IMR-90 (cell line): ENCODE results near the gene MUCL3. TPM values are rescaled to one million over a fixed set of nuclear protein-coding genes. Genes with fewer than 3 reads are reported as not detected.

Source experiments
- ATAC-seq: fragments of 200-7000 bp; cut with Tn5 transposase; 2 replicates; pipeline ENCODE4 v1.9.1; 2020; ENCODE audit warnings: low read depth, mild to moderate bottlenecking, moderate library complexity
- BruUV-seq: library from RNA; stranded (reverse); fragments of 400-500 nt; replicated peaks from 2 replicates; lab custom pipeline; 2021; lab: Mats Ljungman, UMichigan
- CTCF ChIA-PET: fragments of 300-600 bp; formaldehyde crosslinking; extraction: SDS; loops from one replicate; lab custom pipeline; 2021; ENCODE audit warnings: antibody characterized with exemption; lab: Yijun Ruan, JAX
- POLR2A ChIA-PET: fragments of 300-600 bp; sonication (Branson Sonifier 250); formaldehyde crosslinking; loops from one replicate; lab custom pipeline; 2022; ENCODE audit warnings: antibody characterized with exemption; ENCODE audit not compliant: unreplicated experiment; lab: Charles Lee
- DNase-seq: peaks from one replicate; pipeline ENCODE4 v3.0.0; 2013
- H2AFZ ChIP-seq: replicated peaks from 2 replicates; pipeline ENCODE3; 2013; ENCODE audit warnings: low read length, mild to moderate bottlenecking; ENCODE audit not compliant: poor library complexity
- H2AK5ac ChIP-seq: 2 replicates; pipeline ENCODE4 v1.6.1; 2013; ENCODE audit warnings: low read depth, low read length, inconsistent platforms
- H2AK9ac ChIP-seq: replicated peaks from 2 replicates; pipeline ENCODE3; 2013; ENCODE audit warnings: mild to moderate bottlenecking, low read depth, low read length, moderate library complexity; ENCODE audit not compliant: poor library complexity
- H2BK120ac ChIP-seq: 2 replicates; pipeline ENCODE4 v1.6.1; 2013; ENCODE audit warnings: low read depth, low read length, inconsistent platforms
- H2BK15ac ChIP-seq: 3 replicates; pipeline ENCODE4 v1.6.1; 2013; ENCODE audit warnings: low read depth, low read length, inconsistent platforms
- H2BK20ac ChIP-seq: 2 replicates; pipeline ENCODE4 v1.6.1; 2013; ENCODE audit warnings: low read depth, mild to moderate bottlenecking, inconsistent platforms, low read length, moderate library complexity
- H2BK5ac ChIP-seq: 2 replicates; pipeline ENCODE4 v1.6.1; 2013; ENCODE audit warnings: mild to moderate bottlenecking, low read depth, low read length, inconsistent platforms; ENCODE audit not compliant: poor library complexity, severe bottlenecking
- H3K14ac ChIP-seq: replicated peaks from 2 replicates; pipeline ENCODE4 v1.6.1; 2013; ENCODE audit warnings: low read depth, low read length, inconsistent platforms
- H3K18ac ChIP-seq: 2 replicates; pipeline ENCODE4 v1.6.1; 2013; ENCODE audit warnings: low read depth, low read length, control low read depth
- H3K23ac ChIP-seq: 2 replicates; pipeline ENCODE4 v1.6.1; 2013; ENCODE audit warnings: low read depth, low read length, inconsistent platforms
- H3K27ac ChIP-seq: 2 replicates; pipeline ENCODE4 v1.5.1; 2013; ENCODE audit warnings: mild to moderate bottlenecking, control low read depth, low read length; ENCODE audit not compliant: insufficient read depth
- H3K27me3 ChIP-seq: 2 replicates; pipeline ENCODE4 v1.6.1; 2013; ENCODE audit warnings: low read length; ENCODE audit not compliant: control insufficient read depth, insufficient read depth
- H3K36me3 ChIP-seq: 2 replicates; pipeline ENCODE4 v1.6.1; 2013; ENCODE audit warnings: low read length, mixed read lengths; ENCODE audit not compliant: control insufficient read depth, insufficient read depth
- H3K4ac ChIP-seq: 2 replicates; pipeline ENCODE4 v1.6.1; 2013; ENCODE audit warnings: low read depth, low read length, inconsistent platforms
- H3K4me1 ChIP-seq: 2 replicates; pipeline ENCODE4 v1.6.1; 2013; ENCODE audit warnings: low read length, mixed read lengths; ENCODE audit not compliant: control insufficient read depth, insufficient read depth
- H3K4me2 ChIP-seq: 2 replicates; pipeline ENCODE4 v1.6.1; 2013; ENCODE audit warnings: low read depth, mild to moderate bottlenecking, control low read depth, low read length, moderate library complexity
- H3K4me3 ChIP-seq: 2 replicates; pipeline ENCODE4 v1.5.1; 2013; ENCODE audit warnings: low read depth, mild to moderate bottlenecking, control low read depth, low read length, moderate library complexity; ENCODE audit not compliant: insufficient read depth
- H3K56ac ChIP-seq: 2 replicates; pipeline ENCODE4 v1.6.1; 2013; ENCODE audit warnings: low read length, inconsistent platforms; ENCODE audit not compliant: insufficient read depth; ENCODE audit errors: extremely low read depth
- H3K79me1 ChIP-seq, 2 experiments: 2 replicates each; pipeline ENCODE4 v1.6.1; 2013; ENCODE audit warnings: low read length in 2 of 2, inconsistent platforms in 1 of 2, low read depth in 1 of 2
- H3K9ac ChIP-seq: 2 replicates; pipeline ENCODE4 v1.6.1; 2013; ENCODE audit warnings: low read depth, low read length, control low read depth
- H3K9me1 ChIP-seq: 2 replicates; pipeline ENCODE4 v1.6.1; 2013; ENCODE audit warnings: low read length, inconsistent platforms; ENCODE audit not compliant: insufficient read depth
- H3K9me3 ChIP-seq: 2 replicates; pipeline ENCODE4 v1.6.1; 2013; ENCODE audit warnings: low read length; ENCODE audit not compliant: control insufficient read depth, insufficient read depth
- H4K20me1 ChIP-seq: 2 replicates; pipeline ENCODE4 v1.6.1; 2013; ENCODE audit warnings: low read length, inconsistent platforms; ENCODE audit not compliant: insufficient read depth
- H4K5ac ChIP-seq: 2 replicates; pipeline ENCODE4 v1.6.1; 2013; ENCODE audit warnings: mild to moderate bottlenecking, low read depth, low read length, control low read depth
- H4K8ac ChIP-seq, 2 experiments: 2 replicates each; pipeline ENCODE4 v1.6.1; 2013; ENCODE audit warnings: low read depth in 2 of 2, low read length in 2 of 2, control low read depth in 1 of 2, inconsistent platforms in 1 of 2
- H4K91ac ChIP-seq: 2 replicates; pipeline ENCODE4 v1.6.1; 2013; ENCODE audit warnings: low read depth, low read length, inconsistent platforms; ENCODE audit not compliant: insufficient read depth
- ELK1 ChIP-seq: fragments of 150-350 bp; IDR thresholded peaks from 2 replicates; pipeline ENCODE4 v1.6.1; 2016; ENCODE audit warnings: low read depth, mild to moderate bottlenecking, low read length, moderate library complexity, borderline replicate concordance
- RAD21 ChIP-seq: IDR thresholded peaks from 2 replicates; pipeline ENCODE4 v1.6.1; 2012; ENCODE audit warnings: low read length, improper control_type of control experiment
- WGBS, 2 experiments: methylation state at CpG; one replicate each; pipeline versions ENCODE4 v1.1.5 to v1.1.7; 2013; ENCODE audit warnings: missing lambda C conversion rate in 2 of 2; ENCODE audit not compliant: insufficient read length in 1 of 2; ENCODE audit errors: extremely low coverage in 2 of 2; 5-methylcytosine and 5-hydroxymethylcytosine counted together
- dilution Hi-C: fragments of 300-500 bp; cut with HindIII; formaldehyde crosslinking; loops from one replicate; pipeline ENCODE4 v1.14.3; 2018; ENCODE audit warnings: low sequenced_read_pairs; ENCODE audit not compliant: unreplicated experiment
- in situ Hi-C: fragments of 300-500 bp; cut with MboI; formaldehyde crosslinking; loops from 3 replicates; pipeline ENCODE4 v1.14.3; 2019; ENCODE audit warnings: low sequenced_read_pairs, inconsistent platforms, mixed read lengths
- intact Hi-C: fragments of 100-400 bp; cut with micrococcal nuclease; formaldehyde crosslinking; loops from 2 replicates; pipeline ENCODE4 v1.10.0; 2022
- polyA plus RNA-seq, 3 experiments: library from polyadenylated mRNA; depleted of rRNA; stranded (reverse); fragments of >200 nt; gene quantifications; 2 replicates each; pipeline ENCODE4 v1.2.3, GENCODE V29; 2012; ENCODE audit warnings: low replicate concordance in 1 of 3
- total RNA-seq: library from RNA; depleted of rRNA; stranded (reverse); fragments of >200 nt; gene quantifications from 2 replicates; pipeline ENCODE4 v1.2.3, GENCODE V29; 2012

MUCL3 gene
- total and polyA plus RNA-seq, 2 of the 4 experiments (the other 2 are of a cell fraction) = not detected

GRCh38 chr6:30997301-30997700 is 56.5 kb downstream of the MUCL3 start:
- in situ Hi-C loops = no loop called here
- H3K79me1 ChIP-seq = no peaks in the 10 kb centered on the region
- CTCF ChIA-PET = no interaction called here
- ATAC-seq (no peak), DNase-seq (no peak)
- no peak overlapping the region for H2BK5ac ChIP-seq
- H3K4me3 ChIP-seq = no peak overlapping the region
- H2AK9ac ChIP-seq = no peak overlapping the region
- no peak overlapping the region for H4K91ac ChIP-seq
- no TSS peak for BruUV-seq
- H3K14ac ChIP-seq = no peak overlapping the region
- H3K9ac ChIP-seq = no peak overlapping the region
- dilution Hi-C loops = no loop called here
- no peak overlapping the region for H2BK120ac ChIP-seq
- no peak for TF ChIP-seq RAD21
- TF ChIP-seq ELK1 = no peak
- no peak overlapping the region for H3K56ac ChIP-seq
- no peak overlapping the region for H4K8ac ChIP-seq
- POLR2A ChIA-PET = no interaction called here
- H3K4ac ChIP-seq = no peak overlapping the region
- no CpG with 5 or more reads among the region's 2 CpGs for WGBS, 2 experiments
- no peak overlapping the region for H2AFZ ChIP-seq
- H2BK20ac ChIP-seq = no peak overlapping the region
- no peaks in the 10 kb centered on the region for H3K9me3 ChIP-seq
- peaks cover 5% of the 10 kb centered on the region for H3K27me3 ChIP-seq
- H2AK5ac ChIP-seq = no peak overlapping the region
- no peaks in the 10 kb centered on the region for H3K36me3 ChIP-seq
- H3K4me1 ChIP-seq = no peaks in the 10 kb centered on the region
- H3K18ac ChIP-seq = no peak overlapping the region
- H3K4me2 ChIP-seq = no peak overlapping the region
- intact Hi-C loops = no loop called here
- no peak overlapping the region for H2BK15ac ChIP-seq
- no peaks in the 10 kb centered on the region for H3K9me1 ChIP-seq
- no peak overlapping the region for H3K23ac ChIP-seq
- no peak overlapping the region for H4K5ac ChIP-seq
- H3K27ac ChIP-seq = no peak overlapping the region
- no peaks in the 10 kb centered on the region for H4K20me1 ChIP-seq
